ENCODE measurements around the gene SLC41A2.

GRCh38 chr12:104925501-104925900 lies 32.6 kb downstream of the SLC41A2 start:
- no peak for TF ChIP-seq CTCF (IDR thresholded peaks at IDR 0.05; ENCODE audit: low read depth, low read length)
- no peak for TF ChIP-seq EZH2phosphoT487 (IDR thresholded peaks at IDR 0.05; ENCODE audit: low read depth)

Data from OCI-LY3 (cell line).